Measurements from ENCODE around the gene TRPM2.

Gene TRPM2

GRCh38 chr21:44347911-44348451 lies 5.4 kb upstream of the TRPM2 start:
- TF ChIP-seq ZFX (IDR thresholded peaks at IDR 0.05) (peak; percentile 61; the same call in 1 of the 2 replicates), CTCF (conservative IDR thresholded peaks at IDR 0.05) (no peak)
- H3K27ac ChIP-seq = peak overlapping the region; percentile 61

GRCh38 chr21:44348861-44349260 lies 4.6 kb upstream of the TRPM2 start:
- TF ChIP-seq CTCF (conservative IDR thresholded peaks at IDR 0.05) (no peak), ZFX (IDR thresholded peaks at IDR 0.05) (no peak)
- peak overlapping the region; percentile 61 for H3K27ac ChIP-seq

DNA sequence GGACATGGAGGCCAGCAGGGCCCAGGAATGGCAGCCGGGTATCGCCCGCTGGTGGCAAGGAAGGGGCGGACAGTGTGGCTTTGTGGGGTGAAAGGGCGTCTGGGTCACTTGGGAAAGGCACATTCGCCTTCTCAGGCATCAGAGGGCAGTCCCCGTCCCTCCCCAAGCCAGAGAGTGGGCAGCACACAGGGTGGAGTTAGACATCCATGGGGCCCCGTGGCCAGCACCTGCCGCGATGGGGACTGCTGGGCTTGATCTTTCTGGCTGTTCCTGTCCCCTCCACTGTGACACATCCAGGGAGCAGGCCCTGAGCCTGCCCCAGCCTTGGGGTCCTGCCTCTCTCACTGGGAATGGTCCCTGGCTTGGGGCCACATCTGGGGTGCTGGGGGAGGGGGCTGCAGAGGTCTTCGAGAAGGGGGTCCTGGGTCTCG lies 4.0 kb upstream of the TRPM2 start:
- peak overlapping the region; percentile 61 for H3K27ac ChIP-seq
- TF ChIP-seq ZFX (IDR thresholded peaks at IDR 0.05) (no peak), CTCF (conservative IDR thresholded peaks at IDR 0.05) (no peak)

- TF ChIP-seq ZFX (IDR thresholded peaks at IDR 0.05) (no peak), CTCF (conservative IDR thresholded peaks at IDR 0.05) (no peak)
- H3K27ac ChIP-seq = no peak overlapping the region
Measured at GRCh38 chr21:44349847-44350772, 3.3 kb upstream of the TRPM2 start.

DNA sequence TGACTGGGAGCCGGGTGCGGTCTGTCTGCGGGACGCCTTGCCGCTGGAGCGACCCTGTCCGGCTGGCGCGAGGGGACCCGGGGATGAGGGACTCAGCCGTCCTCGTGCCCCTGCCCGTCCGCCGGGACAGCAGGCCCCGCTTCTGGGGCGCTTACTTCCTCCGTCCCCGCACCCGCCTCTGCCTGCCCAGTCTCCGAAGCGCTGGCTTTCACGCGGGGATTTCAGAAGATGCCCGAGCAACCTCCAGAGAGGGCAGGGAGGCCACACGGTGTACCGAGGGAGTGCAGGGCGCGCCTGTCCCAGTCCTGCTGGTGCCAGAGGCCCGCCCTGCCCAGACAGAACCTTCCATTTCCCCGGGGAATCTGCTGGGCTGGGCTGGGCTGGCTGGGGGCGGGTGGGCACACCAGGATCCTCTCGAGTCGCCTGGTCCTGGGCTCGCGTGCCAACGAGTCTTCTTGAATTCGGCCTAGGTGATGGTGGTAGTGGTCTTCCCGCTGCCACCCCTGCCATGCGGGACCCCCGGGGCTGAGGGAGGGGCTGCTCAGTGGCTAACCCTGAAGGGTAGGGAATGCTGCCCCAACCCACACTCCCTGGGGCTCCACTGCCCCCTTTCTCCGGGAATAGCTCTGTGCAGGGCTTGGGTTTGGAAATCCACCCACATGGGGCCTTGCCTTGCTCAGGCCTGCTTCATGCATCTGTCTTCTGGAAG lies 2.5 kb upstream of the TRPM2 start:
- TF ChIP-seq CTCF (conservative IDR thresholded peaks at IDR 0.05) = no peak
- no peak for TF ChIP-seq ZFX (IDR thresholded peaks at IDR 0.05)
- H3K27ac ChIP-seq = no peak overlapping the region

GRCh38 chr21:44351535-44352252 lies 1.7 kb upstream of the TRPM2 start:
- TF ChIP-seq ZFX (IDR thresholded peaks at IDR 0.05) (no peak), CTCF (conservative IDR thresholded peaks at IDR 0.05) (no peak)
- no peak overlapping the region for H3K27ac ChIP-seq

Data from C4-2B (cell line).